HepG2 (cell line): Measurements from ENCODE around the gene UCKL1. TPM values are rescaled to one million over a fixed set of nuclear protein-coding genes. Genes with fewer than 3 reads are reported as not detected.

Source experiments
- ATAC-seq: fragments of 200-7000 bp; cut with Tn5 transposase; 3 replicates; pipeline ENCODE4 v1.9.1; 2020; ENCODE audit warnings: mild to moderate bottlenecking, moderate library complexity
- BruUV-seq: library from RNA; stranded (reverse); fragments of 400-500 nt; replicated peaks from 2 replicates; lab custom pipeline; 2021; lab: Mats Ljungman, UMichigan
- CTCF ChIA-PET: fragments of 300-600 bp; formaldehyde crosslinking; extraction: SDS; loops from one replicate; lab custom pipeline; 2021; ENCODE audit warnings: low total read pairs, inconsistent platforms, low intra/inter-chr PET ratio; lab: Yijun Ruan, JAX
- POLR2A ChIA-PET: fragments of 350-600 bp; sonication (Branson Sonifier 250); formaldehyde crosslinking; loops from one replicate; lab custom pipeline; 2020; ENCODE audit warnings: antibody characterized with exemption, inconsistent platforms; lab: Yijun Ruan, JAX
- DNase-seq: peaks from one replicate; pipeline ENCODE4 v3.0.0-alpha.2; 2015; ENCODE audit warnings: low spot score
- FAIRE-seq: peaks from 3 replicates; lab custom pipeline; 2011; peaks lifted over from hg19 to GRCh38; lab: Jason Lieb, UNC
- H2AFZ ChIP-seq: one replicate; pipeline ENCODE4 v1.6.1; 2011; ENCODE audit warnings: low read length, inconsistent platforms
- H3K27ac ChIP-seq: fragments of 300-600 bp; 3 replicates; pipeline ENCODE4 v1.8.0; 2011; ENCODE audit warnings: mixed run types, mild to moderate bottlenecking, mixed read lengths, low read length, inconsistent platforms; ENCODE audit not compliant: insufficient read depth; ENCODE audit errors: extremely low read length
- H3K27me3 ChIP-seq, 2 experiments: fragments of 200-600 bp in 1 of 2; 2 replicates in 1 of 2; 3 replicates in 1 of 2; pipeline versions ENCODE4 v1.6.0 to v1.8.0; 2011; ENCODE audit warnings: low read length in 2 of 2, mild to moderate bottlenecking in 2 of 2, moderate library complexity in 2 of 2, inconsistent platforms in 1 of 2; ENCODE audit not compliant: insufficient read depth in 2 of 2, control insufficient read depth in 1 of 2
- H3K36me3 ChIP-seq, 2 experiments: fragments of 200-600 bp in 1 of 2; replicated peaks in 1 of 2; 2 replicates in 1 of 2; 3 replicates in 1 of 2; pipeline versions ENCODE4 v1.5.1 to v1.8.0; 2011; ENCODE audit warnings: low read length in 2 of 2, inconsistent platforms in 1 of 2; ENCODE audit not compliant: insufficient read depth in 2 of 2, control insufficient read depth in 1 of 2
- H3K4me1 ChIP-seq: 2 replicates; pipeline ENCODE4 v1.5.1; 2012; ENCODE audit warnings: low read length, inconsistent platforms; ENCODE audit not compliant: insufficient read depth
- H3K4me2 ChIP-seq: 2 replicates; pipeline ENCODE4 v1.6.0; 2011; ENCODE audit warnings: low read depth, low read length, inconsistent platforms
- H3K4me3 ChIP-seq, 3 experiments: fragments of 200-600 bp in 1 of 3; sonication (generic), shearing (Covaris generic) in 1 of 3; replicated peaks in 1 of 3; 2 replicates each; pipeline ENCODE4 v1.5.1; 2011 to 2016; ENCODE audit warnings: low read length in 3 of 3, inconsistent platforms in 2 of 3, low read depth in 2 of 3, mild to moderate bottlenecking in 2 of 3, control low read depth in 1 of 3, mixed read lengths in 1 of 3; ENCODE audit not compliant: insufficient read depth in 1 of 3
- H3K79me2 ChIP-seq: one replicate; pipeline ENCODE4 v1.6.1; 2011; ENCODE audit warnings: low read length, inconsistent platforms; ENCODE audit not compliant: insufficient read depth
- H3K9ac ChIP-seq: 2 replicates; pipeline ENCODE4 v1.6.0; 2011; ENCODE audit warnings: mild to moderate bottlenecking, low read depth, low read length, inconsistent platforms; ENCODE audit not compliant: insufficient read depth
- H3K9me3 ChIP-seq: 2 replicates; pipeline ENCODE4 v1.5.1; 2012; ENCODE audit warnings: mild to moderate bottlenecking, low read length
- H4K20me1 ChIP-seq: 2 replicates; pipeline ENCODE4 v1.6.0; 2011; ENCODE audit warnings: inconsistent platforms, mild to moderate bottlenecking, low read length, moderate library complexity; ENCODE audit not compliant: insufficient read depth
- ARID2 ChIP-seq: sonication (generic); formaldehyde crosslinking; IDR thresholded peaks from 2 replicates; pipeline ENCODE4 v1.8.1; 2022; ENCODE audit warnings: mild to moderate bottlenecking, missing genetic modification reagents, borderline replicate concordance
- CENPT ChIP-seq: sonication (generic); formaldehyde crosslinking; IDR thresholded peaks from 2 replicates; pipeline ENCODE4 v1.8.0; 2022; ENCODE audit warnings: low read depth, mild to moderate bottlenecking, moderate library complexity, missing genetic modification reagents
- JUNB ChIP-seq: sonication (generic); formaldehyde crosslinking; IDR thresholded peaks from 2 replicates; pipeline ENCODE4 v1.8.0; 2022; ENCODE audit warnings: missing genetic modification reagents, mild to moderate bottlenecking, borderline replicate concordance
- NFIB ChIP-seq: sonication (generic); formaldehyde crosslinking; IDR thresholded peaks from 2 replicates; pipeline ENCODE4 v1.9.0; 2021; ENCODE audit warnings: missing genetic modification reagents, mild to moderate bottlenecking, borderline replicate concordance
- NRL ChIP-seq: sonication (generic); formaldehyde crosslinking; IDR thresholded peaks from 2 replicates; pipeline ENCODE4 v1.5.0; 2020; ENCODE audit warnings: missing genetic modification reagents, mild to moderate bottlenecking, moderate library complexity, borderline replicate concordance
- PHF20 ChIP-seq: sonication (generic); formaldehyde crosslinking; IDR thresholded peaks from 2 replicates; pipeline ENCODE4 v1.5.0; 2020; ENCODE audit warnings: mild to moderate bottlenecking, missing genetic modification reagents
- PTBP1 ChIP-seq: fragments of 200-400 bp; formaldehyde crosslinking; IDR thresholded peaks from 2 replicates; pipeline ENCODE4 v1.6.1; 2018; ENCODE audit warnings: low read length, low read depth; ENCODE audit not compliant: poor library complexity, severe bottlenecking
- ZNF253 ChIP-seq: sonication (generic); formaldehyde crosslinking; IDR thresholded peaks from 2 replicates; pipeline ENCODE4 v1.8.0; 2022; ENCODE audit warnings: mild to moderate bottlenecking, missing genetic modification reagents, borderline replicate concordance
- ZNF260 ChIP-seq: sonication (generic); formaldehyde crosslinking; IDR thresholded peaks from 2 replicates; pipeline ENCODE4 v1.4.0; 2020; ENCODE audit warnings: missing genetic modification reagents, low read depth, mild to moderate bottlenecking, borderline replicate concordance
- ZNF296 ChIP-seq: sonication (generic); formaldehyde crosslinking; conservative IDR thresholded peaks from 2 replicates; pipeline ENCODE4 v1.5.0; 2020; ENCODE audit warnings: mild to moderate bottlenecking, missing genetic modification reagents
- ZNF670 ChIP-seq: sonication (generic); formaldehyde crosslinking; IDR thresholded peaks from 2 replicates; pipeline ENCODE4 v1.8.0; 2022; ENCODE audit warnings: mild to moderate bottlenecking, missing genetic modification reagents, borderline replicate concordance
- ZNF850 ChIP-seq: sonication (generic); formaldehyde crosslinking; conservative IDR thresholded peaks from 2 replicates; pipeline ENCODE4 v1.9.0; 2021; ENCODE audit warnings: mild to moderate bottlenecking, missing genetic modification reagents
- WGBS: methylation state at CpG from one replicate; pipeline ENCODE4 v1.1.6; 2017; ENCODE audit warnings: low lambda C conversion rate; 5-methylcytosine and 5-hydroxymethylcytosine counted together
- in situ Hi-C: cut with HindIII; loops from 2 replicates; pipeline ENCODE4 v1.10.0; 2017; ENCODE audit warnings: low pct_unique_long_range_greater_than_20kb; ENCODE audit not compliant: extremely low pct_ligation_motif_present
- intact Hi-C: fragments of 100-400 bp; cut with micrococcal nuclease; formaldehyde crosslinking; loops from one replicate; pipeline ENCODE4 v1.10.0; 2022; ENCODE audit not compliant: unreplicated experiment
- polyA plus RNA-seq, 8 experiments: library from polyadenylated mRNA; depleted of rRNA in 3 of 8; stranded (reverse) in 7 of 8; unstranded in 1 of 8; fragments of >200 nt; fragmentation: Illumina TruSeq in 4 of 8; extraction: Trizol in 4 of 8; gene quantifications; 2 replicates each; pipeline versions ENCODE4 v1.2.1 to v1.2.3, GENCODE V29; 2011 to 2016; ENCODE audit warnings: low read depth in 4 of 8, missing spikeins in 1 of 8, mixed read lengths in 1 of 8; ENCODE audit not compliant: insufficient read depth in 1 of 8
- total RNA-seq, 5 experiments: library from RNA; depleted of rRNA; stranded (reverse); fragments of >200 nt; fragmentation: Illumina TruSeq; extraction: Trizol; gene quantifications; 2 replicates each; pipeline ENCODE4 v1.2.3, GENCODE V29; 2016; ENCODE audit warnings: low read depth in 1 of 5
- TF ChIP-seq, protein P1 (sequence below): sonication (generic); formaldehyde crosslinking; IDR thresholded peaks from 2 replicates; pipeline ENCODE4 v1.9.0; 2022; ENCODE audit warnings: missing genetic modification reagents, mild to moderate bottlenecking, borderline replicate concordance
- TF ChIP-seq, protein P2 (sequence below): sonication (generic); formaldehyde crosslinking; IDR thresholded peaks from 2 replicates; pipeline ENCODE4 v1.4.0; 2020; ENCODE audit warnings: missing genetic modification reagents, borderline replicate concordance

Gene UCKL1
- total and polyA plus RNA-seq, 2 of the 13 experiments (the other 11 are each of a cell fraction or from before 2014, with no cell fraction given): 50.2 to 126 TPM

DNA sequence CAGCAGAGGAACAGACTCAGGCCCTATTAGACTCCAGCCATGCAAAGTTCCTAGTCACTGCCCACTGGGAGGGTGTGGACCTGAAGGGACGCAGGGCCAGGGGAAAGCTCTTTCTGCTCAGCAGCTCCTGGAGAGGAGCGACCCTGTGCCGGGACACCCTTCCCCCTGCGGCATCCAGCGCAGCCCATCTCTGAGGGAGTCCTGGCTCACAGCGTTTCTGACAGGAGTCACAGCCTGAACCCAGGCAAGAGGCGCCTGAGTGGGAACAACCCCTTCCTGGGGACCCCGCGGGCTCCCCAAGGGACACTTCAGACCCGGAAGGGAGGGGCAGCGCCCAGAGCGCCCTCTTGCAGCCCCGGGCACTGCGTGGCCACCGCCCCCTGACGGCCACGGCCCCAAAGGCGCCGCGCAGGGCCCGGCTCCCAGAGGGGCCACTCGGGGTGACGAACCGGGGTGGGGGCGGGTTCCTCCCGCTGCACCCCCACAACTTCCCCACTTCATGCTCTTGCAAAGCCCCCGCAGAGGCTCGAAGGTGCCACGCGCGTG, 862 bp downstream of the UCKL1 start (continued):
- TF ChIP-seq ZNF296 (peak; percentile 66; the same call in 1 of the 2 replicates), JUNB (CRISPR knock-in tag) (no peak), ARID2 (CRISPR knock-in tag) (0 out of 2 replicates have a peak, but pooled peaks have one; percentile 85), ZNF260 (CRISPR knock-in tag) (no peak), ZNF850 (CRISPR knock-in tag) (peak; percentile 97), PTBP1 (peak; percentile 37), NRL (CRISPR knock-in tag) (peak; percentile 29; the same call in 1 of the 2 replicates), ZNF670 (CRISPR knock-in tag) (0 out of 2 replicates have a peak, but pooled peaks have one; percentile 86)
- TF ChIP-seq, all 625 proteins: peak for 24

DNA sequence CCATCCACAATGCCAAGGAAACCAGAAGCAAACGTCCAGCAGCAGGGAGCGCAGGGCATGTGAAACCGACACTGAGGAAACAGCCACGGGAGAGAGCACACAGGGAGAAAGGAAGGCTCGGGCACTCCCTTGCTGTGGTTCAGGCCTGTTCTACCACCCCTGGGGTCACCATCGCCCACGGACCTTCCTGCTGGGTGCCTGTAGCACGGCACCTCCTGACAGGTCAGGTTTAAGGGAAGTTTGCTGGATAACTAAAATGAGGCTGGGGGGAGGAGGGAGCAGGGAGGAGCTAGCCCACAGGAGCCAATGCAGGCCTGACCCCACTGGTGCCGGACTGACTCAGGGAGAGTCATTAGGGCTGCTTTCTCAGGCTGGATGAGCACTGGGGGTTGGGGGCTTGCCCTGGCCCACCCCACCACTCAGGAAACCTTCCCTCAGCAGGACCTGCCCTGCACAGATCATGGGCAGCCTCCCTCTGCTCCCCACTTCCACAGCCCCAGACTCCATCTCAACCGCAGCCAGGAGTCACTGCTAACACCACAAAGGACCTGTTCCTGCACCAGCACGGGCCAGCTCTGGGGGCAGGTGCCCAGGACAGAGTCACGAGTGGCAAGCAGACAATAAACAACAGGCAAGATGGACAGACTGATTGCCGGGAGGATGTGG, 2.3 kb downstream of the UCKL1 start:
- Histone ChIP-seq H3K9me3 (no peaks in the 10 kb centered on the region), H3K4me3 (peak overlapping the region; percentile 92 to 100 (median 99); a peak in 5 of 6 replicates)
- CTCF ChIA-PET: no interaction called here
- TF ChIP-seq ZNF253 (0 out of 2 replicates have a peak, but pooled peaks have one; percentile 20), CENPT (no peak), PHF20 (CRISPR knock-in tag) (0 out of 2 replicates have a peak, but pooled peaks have one; percentile 20), NFIB (CRISPR knock-in tag) (0 out of 2 replicates have a peak, but pooled peaks have one; percentile 40)
- TF ChIP-seq, protein P1, sequence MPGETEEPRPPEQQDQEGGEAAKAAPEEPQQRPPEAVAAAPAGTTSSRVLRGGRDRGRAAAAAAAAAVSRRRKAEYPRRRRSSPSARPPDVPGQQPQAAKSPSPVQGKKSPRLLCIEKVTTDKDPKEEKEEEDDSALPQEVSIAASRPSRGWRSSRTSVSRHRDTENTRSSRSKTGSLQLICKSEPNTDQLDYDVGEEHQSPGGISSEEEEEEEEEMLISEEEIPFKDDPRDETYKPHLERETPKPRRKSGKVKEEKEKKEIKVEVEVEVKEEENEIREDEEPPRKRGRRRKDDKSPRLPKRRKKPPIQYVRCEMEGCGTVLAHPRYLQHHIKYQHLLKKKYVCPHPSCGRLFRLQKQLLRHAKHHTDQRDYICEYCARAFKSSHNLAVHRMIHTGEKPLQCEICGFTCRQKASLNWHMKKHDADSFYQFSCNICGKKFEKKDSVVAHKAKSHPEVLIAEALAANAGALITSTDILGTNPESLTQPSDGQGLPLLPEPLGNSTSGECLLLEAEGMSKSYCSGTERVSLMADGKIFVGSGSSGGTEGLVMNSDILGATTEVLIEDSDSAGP (CRISPR knock-in tag): no peak; the same call in 1 of the 2 replicates
- TF ChIP-seq, protein P2, sequence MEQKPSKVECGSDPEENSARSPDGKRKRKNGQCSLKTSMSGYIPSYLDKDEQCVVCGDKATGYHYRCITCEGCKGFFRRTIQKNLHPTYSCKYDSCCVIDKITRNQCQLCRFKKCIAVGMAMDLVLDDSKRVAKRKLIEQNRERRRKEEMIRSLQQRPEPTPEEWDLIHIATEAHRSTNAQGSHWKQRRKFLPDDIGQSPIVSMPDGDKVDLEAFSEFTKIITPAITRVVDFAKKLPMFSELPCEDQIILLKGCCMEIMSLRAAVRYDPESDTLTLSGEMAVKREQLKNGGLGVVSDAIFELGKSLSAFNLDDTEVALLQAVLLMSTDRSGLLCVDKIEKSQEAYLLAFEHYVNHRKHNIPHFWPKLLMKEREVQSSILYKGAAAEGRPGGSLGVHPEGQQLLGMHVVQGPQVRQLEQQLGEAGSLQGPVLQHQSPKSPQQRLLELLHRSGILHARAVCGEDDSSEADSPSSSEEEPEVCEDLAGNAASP (CRISPR knock-in tag): no peak

More for the DNA sequence above, 2.3 kb downstream of the UCKL1 start:
- in situ Hi-C loops: no loop called here
- ATAC-seq (no peak), DNase-seq (no peak), FAIRE-seq (no peak)
- BruUV-seq: no TSS peak
- intact Hi-C loops: no loop called here
- POLR2A ChIA-PET: interaction anchor here (1.2 to 4.0 kb wide), 4 partner anchors 27 to 109 kb away, joined by 4 to 75 read pairs (median 18); partner anchors contain the start of genes PRPF6, SAMD10, TCEA2 and TPD52L2
- H4K20me1 ChIP-seq: peaks cover 58% of the 10 kb centered on the region
- peak overlapping the region; percentile 100 for H3K9ac ChIP-seq
- H2AFZ ChIP-seq: no peak overlapping the region
- WGBS: 86% methylated on average over 13 of the region's 13 CpGs
- no peaks in the 10 kb centered on the region for H3K27me3 ChIP-seq
- peak overlapping the region; percentile 97 for H3K4me2 ChIP-seq
- H3K4me1 ChIP-seq: peaks cover 81% of the 10 kb centered on the region
- H3K79me2 ChIP-seq: peaks cover 65% of the 10 kb centered on the region
- H3K27ac ChIP-seq: peak overlapping the region; percentile 99
- peaks cover 9 to 13% of the 10 kb centered on the region in 2 experiments; a peak in 3 of 5 replicates for H3K36me3 ChIP-seq
